OCI-LY3 (cell line): Measurements from ENCODE around the gene TBXAS1.

ENCODE experiments used
- H2AFZ ChIP-seq: fragments of 200-600, 300-600 bp; shearing (Covaris generic); 2 replicates; pipeline ENCODE4 v1.6.0; 2014; ENCODE audit warnings: antibody characterized with exemption, low read depth, low read length
- H3K27ac ChIP-seq: fragments of 200-600, 300-600 bp; sonication (generic); 2 replicates; pipeline ENCODE4 v1.5.1; 2014; ENCODE audit warnings: mild to moderate bottlenecking, low read length, moderate library complexity, mixed read lengths
- H3K27me3 ChIP-seq: fragments of 200-600, 300-600 bp; sonication (generic); 2 replicates; pipeline ENCODE4 v1.6.1; 2014; ENCODE audit warnings: low read depth, low read length, mixed read lengths
- H3K36me3 ChIP-seq: fragments of 200-600, 300-600 bp; sonication (generic); replicated peaks from 2 replicates; pipeline ENCODE3; 2014; ENCODE audit warnings: low read depth, low read length, mixed read lengths
- H3K4me1 ChIP-seq: fragments of 300-600, 200-600 bp; sonication (generic); 2 replicates; pipeline ENCODE4 v1.6.1; 2014; ENCODE audit warnings: low read length, mixed read lengths
- H3K4me2 ChIP-seq: fragments of 200-600, 300-600 bp; sonication (generic); 2 replicates; pipeline ENCODE4 v1.6.1; 2014; ENCODE audit warnings: low read length, mixed read lengths
- H3K4me3 ChIP-seq: fragments of 300-600, 200-600 bp; sonication (generic); 2 replicates; pipeline ENCODE4 v1.5.1; 2014; ENCODE audit warnings: antibody characterized with exemption, mild to moderate bottlenecking, low read length, moderate library complexity
- H3K79me2 ChIP-seq: fragments of 300-600, 200-600 bp; shearing (Covaris generic); 2 replicates; pipeline ENCODE4 v1.6.1; 2014; ENCODE audit warnings: mild to moderate bottlenecking, low read length, mixed read lengths
- H3K9ac ChIP-seq: fragments of 300-600, 200-600 bp; shearing (Covaris generic); 2 replicates; pipeline ENCODE4 v1.6.0; 2014; ENCODE audit warnings: mild to moderate bottlenecking, low read length, moderate library complexity
- H3K9me3 ChIP-seq: fragments of 200-600, 300-600 bp; shearing (Covaris generic); 2 replicates; pipeline ENCODE4 v1.6.1; 2014; ENCODE audit warnings: low read length, mixed read lengths; ENCODE audit not compliant: insufficient read depth
- H4K20me1 ChIP-seq: fragments of 200-600, 300-600 bp; sonication (generic); 2 replicates; pipeline ENCODE4 v1.6.1; 2016; ENCODE audit warnings: low read length, mixed read lengths; ENCODE audit not compliant: insufficient read depth
- CTCF ChIP-seq: fragments of 200-600, 300-600 bp; sonication (generic); IDR thresholded peaks from 2 replicates; pipeline ENCODE4 v1.5.1; 2014; ENCODE audit warnings: antibody characterized with exemption, low read length, low read depth
- EZH2phosphoT487 ChIP-seq: fragments of 200-600 bp; shearing (Covaris generic); IDR thresholded peaks from 2 replicates; pipeline ENCODE4 v1.6.1; 2018; ENCODE audit warnings: antibody characterized with exemption, mixed run types, low read depth

The TBXAS1 gene

GRCh38 chr7:139989366-139990141 lies 160.5 kb downstream of the TBXAS1 start:
- H2AFZ ChIP-seq = no peak overlapping the region
- no peaks in the 10 kb centered on the region for H3K27me3 ChIP-seq
- H3K9ac ChIP-seq = no peak overlapping the region
- H3K36me3 ChIP-seq = no peaks in the 10 kb centered on the region
- no peak overlapping the region for H3K4me2 ChIP-seq
- H4K20me1 ChIP-seq = no peaks in the 10 kb centered on the region
- H3K79me2 ChIP-seq = no peaks in the 10 kb centered on the region
- H3K9me3 ChIP-seq = no peaks in the 10 kb centered on the region
- H3K27ac ChIP-seq = no peak overlapping the region
- TF ChIP-seq CTCF = no peak
- no peak for TF ChIP-seq EZH2phosphoT487
- no peak overlapping the region for H3K4me3 ChIP-seq
- no peaks in the 10 kb centered on the region for H3K4me1 ChIP-seq

DNA sequence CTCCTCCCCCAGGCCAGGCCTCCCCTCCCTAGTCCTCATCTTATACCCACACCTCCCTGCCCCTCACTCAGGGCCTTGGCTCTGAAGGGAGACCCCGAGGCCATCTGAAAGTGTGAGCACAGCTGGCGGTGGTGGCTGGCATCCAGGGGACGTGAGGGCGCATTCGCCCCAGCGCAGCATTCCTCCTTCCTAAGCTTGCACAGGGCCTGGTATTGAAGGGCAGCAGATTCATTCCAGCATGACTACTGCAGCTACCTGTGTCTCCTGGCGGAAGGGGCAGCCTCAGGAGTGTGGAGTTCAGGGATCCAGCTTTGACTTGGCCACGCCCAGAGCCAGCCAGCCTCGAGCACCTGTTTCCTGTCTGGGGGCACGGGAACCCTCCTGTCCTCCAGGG lies 161.1 kb downstream of the TBXAS1 start:
- Histone ChIP-seq H2AFZ (no peak overlapping the region), H3K9ac (no peak overlapping the region), H3K27ac (no peak overlapping the region), H3K4me3 (no peak overlapping the region), H3K4me2 (no peak overlapping the region), H3K4me1 (no peaks in the 10 kb centered on the region), H3K36me3 (no peaks in the 10 kb centered on the region), H4K20me1 (no peaks in the 10 kb centered on the region), H3K9me3 (no peaks in the 10 kb centered on the region), H3K79me2 (no peaks in the 10 kb centered on the region), H3K27me3 (no peaks in the 10 kb centered on the region)
- no peak for TF ChIP-seq EZH2phosphoT487
- TF ChIP-seq CTCF = no peak

- Histone ChIP-seq H3K9me3 (no peaks in the 10 kb centered on the region), H3K27me3 (no peaks in the 10 kb centered on the region), H3K4me1 (no peaks in the 10 kb centered on the region), H3K4me2 (no peak overlapping the region), H3K27ac (no peak overlapping the region), H3K79me2 (no peaks in the 10 kb centered on the region), H2AFZ (no peak overlapping the region), H3K9ac (no peak overlapping the region), H3K4me3 (no peak overlapping the region), H4K20me1 (no peaks in the 10 kb centered on the region), H3K36me3 (no peaks in the 10 kb centered on the region)
- TF ChIP-seq EZH2phosphoT487 = no peak
- no peak for TF ChIP-seq CTCF
These were observed 161.7 kb downstream of the TBXAS1 start for GRCh38 chr7:139990571-139991268.

DNA sequence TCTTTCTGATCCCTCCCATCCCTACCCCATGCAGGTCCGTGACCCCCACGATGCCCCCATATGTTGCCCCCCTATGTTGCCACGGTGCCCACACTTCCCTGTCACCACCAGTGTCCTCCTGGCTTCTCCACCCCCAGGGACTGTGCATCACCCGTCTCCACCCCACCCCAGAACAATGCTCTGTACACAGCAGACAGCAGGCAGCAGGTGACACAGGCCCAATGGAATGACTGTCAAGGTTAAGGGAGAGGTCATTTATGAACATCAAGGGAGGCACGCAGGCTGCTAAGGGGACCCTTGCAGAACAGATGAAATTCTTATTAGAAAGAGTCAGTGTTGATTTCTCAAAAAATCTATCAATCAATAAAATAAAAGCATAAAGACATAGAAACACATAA lies 162.2 kb downstream of the TBXAS1 start:
- no peak for TF ChIP-seq CTCF
- no peak for TF ChIP-seq EZH2phosphoT487
- Histone ChIP-seq H4K20me1 (no peaks in the 10 kb centered on the region), H3K4me2 (no peak overlapping the region), H3K79me2 (no peaks in the 10 kb centered on the region), H3K36me3 (no peaks in the 10 kb centered on the region), H3K27ac (no peak overlapping the region), H3K27me3 (no peaks in the 10 kb centered on the region), H2AFZ (no peak overlapping the region), H3K9me3 (no peaks in the 10 kb centered on the region), H3K4me1 (no peaks in the 10 kb centered on the region), H3K9ac (no peak overlapping the region), H3K4me3 (no peak overlapping the region)
